Measurements from ENCODE around the gene TOP2A.

The TOP2A gene

DNA sequence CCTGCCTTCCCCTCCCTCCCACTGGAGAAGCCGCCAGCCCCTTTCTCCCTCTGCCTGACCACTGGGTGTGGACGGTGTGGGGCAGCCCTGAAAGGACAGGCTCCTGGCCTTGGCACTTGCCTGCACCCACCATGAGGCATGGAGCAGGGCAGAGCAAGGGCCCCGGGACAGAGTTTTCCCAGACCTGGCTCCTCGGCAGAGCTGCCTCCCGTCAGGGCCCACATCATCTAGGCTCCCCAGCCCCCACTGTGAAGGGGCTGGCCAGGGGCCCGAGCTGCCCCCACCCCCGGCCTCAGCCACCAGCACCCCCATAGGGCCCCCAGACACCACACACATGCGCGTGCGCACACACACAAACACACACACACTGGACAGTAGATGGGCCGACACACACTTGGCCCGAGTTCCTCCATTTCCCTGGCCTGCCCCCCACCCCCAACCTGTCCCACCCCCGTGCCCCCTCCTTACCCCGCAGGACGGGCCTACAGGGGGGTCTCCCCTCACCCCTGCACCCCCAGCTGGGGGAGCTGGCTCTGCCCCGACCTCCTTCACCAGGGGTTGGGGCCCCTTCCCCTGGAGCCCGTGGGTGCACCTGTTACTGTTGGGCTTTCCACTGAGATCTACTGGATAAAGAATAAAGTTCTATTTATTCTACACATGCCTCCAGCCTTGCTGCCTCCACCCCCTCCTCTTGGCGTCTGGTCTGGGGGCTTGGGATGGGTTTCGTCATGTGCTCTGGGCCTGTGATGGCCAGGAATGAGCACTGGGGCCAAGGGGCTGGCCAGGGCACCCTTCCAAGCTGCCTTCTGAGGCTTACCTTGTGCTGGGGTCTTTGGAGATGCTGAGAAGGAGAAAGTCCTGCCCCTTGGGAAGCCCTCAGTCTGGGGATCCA, 60.5 kb downstream of the TOP2A start:
- no peak for DNase-seq

DNA sequence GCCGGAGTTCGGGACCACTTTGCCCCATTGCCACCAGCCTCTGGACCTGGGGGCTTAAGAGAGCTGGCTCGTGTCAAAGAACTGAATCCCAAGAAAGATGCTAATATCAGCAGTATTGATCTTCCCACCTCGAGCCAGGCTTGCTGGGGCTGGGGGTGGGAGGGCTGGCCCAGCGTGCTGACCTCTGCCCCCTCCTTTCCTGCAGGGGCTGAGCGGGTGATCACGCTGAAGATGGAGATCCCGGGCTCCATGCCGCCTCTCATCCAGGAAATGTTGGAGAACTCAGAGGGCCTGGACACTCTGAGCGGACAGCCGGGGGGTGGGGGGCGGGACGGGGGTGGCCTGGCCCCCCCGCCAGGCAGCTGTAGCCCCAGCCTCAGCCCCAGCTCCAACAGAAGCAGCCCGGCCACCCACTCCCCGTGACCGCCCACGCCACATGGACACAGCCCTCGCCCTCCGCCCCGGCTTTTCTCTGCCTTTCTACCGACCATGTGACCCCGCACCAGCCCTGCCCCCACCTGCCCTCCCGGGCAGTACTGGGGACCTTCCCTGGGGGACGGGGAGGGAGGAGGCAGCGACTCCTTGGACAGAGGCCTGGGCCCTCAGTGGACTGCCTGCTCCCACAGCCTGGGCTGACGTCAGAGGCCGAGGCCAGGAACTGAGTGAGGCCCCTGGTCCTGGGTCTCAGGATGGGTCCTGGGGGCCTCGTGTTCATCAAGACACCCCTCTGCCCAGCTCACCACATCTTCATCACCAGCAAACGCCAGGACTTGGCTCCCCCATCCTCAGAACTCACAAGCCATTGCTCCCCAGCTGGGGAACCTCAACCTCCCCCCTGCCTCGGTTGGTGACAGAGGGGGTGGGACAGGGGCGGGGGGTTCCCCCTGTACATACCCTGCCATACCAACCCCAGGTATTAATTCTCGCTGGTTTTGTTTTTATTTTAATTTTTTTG, 61.6 kb downstream of the TOP2A start:
- DNase-seq, result no peak

- DNase-seq, result no peak
Measured at GRCh38 chr17:40355123-40355803, 62.4 kb downstream of the TOP2A start.

DNA sequence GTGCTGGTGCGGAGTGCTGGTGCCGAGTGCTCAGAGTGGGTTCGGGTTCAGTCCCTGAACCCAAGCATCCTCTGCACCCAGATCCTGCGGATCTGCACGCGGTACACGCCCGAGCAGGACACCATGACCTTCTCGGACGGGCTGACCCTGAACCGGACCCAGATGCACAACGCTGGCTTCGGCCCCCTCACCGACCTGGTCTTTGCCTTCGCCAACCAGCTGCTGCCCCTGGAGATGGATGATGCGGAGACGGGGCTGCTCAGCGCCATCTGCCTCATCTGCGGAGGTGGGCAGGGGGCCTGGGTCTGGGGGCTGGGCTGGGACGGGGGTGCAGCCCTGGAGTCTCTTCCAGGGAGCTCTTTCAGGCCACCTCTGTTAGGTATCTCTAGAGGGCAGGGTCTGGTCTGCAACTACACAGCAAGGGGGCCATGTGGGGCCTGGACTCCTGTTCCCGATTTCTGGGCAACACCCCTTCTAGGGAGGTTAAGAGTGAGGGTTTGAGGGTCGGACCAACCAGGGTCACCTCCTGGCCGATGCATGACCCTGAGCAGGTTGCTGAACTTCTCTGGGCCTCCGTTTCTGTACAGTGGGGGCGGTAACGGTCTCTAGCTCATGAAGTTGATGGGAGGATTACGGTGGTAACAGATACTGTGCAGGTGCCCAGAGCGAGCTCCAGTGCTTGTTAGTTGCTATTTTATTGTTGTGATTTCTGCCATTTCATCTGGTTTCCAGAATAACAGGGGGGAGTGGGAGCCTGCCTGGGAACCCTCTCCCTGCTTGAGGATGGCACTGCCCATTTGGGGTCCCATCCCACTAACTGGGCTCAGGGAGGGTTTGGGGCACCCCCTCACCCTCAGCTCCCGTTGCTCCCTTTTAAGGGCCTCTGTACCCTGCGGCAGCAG, 63.2 kb downstream of the TOP2A start:
- DNase-seq, result no peak

DNA sequence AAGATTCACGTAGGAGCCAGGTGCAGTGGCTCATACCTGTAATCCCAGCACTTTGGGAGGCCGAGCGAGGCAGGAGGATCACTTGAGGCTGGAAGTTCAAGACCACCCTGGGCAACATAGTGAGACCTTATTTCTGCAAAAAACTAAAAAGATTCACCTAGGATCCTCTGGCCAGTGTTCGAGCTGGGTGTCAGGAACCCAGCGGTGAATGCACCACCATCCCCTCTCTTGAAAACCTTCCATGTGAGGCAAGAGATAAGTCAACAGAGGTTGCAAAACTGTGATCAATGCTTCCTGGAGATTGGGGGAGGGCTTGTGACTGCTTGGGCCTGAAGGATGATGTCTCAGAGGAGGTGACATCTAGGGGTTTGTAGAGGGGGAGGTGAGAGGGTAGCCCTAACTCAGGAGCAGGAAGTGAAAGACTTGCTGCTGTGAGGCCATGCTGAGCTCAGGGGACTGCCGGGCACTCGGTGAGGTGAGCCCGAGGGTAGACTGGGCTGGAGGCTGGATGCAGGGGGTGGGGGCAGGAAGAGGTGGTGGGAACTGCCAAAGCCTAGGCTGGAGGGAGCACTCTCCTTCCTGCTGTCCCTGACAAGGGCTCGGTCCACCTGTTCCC, 64.8 kb downstream of the TOP2A start:
- no peak for DNase-seq

- no peak for DNase-seq
Measured at GRCh38 chr17:40352237-40352778, 65.4 kb downstream of the TOP2A start.

- DNase-seq, result peak; percentile 48
Measured at GRCh38 chr17:40351359-40352236, 66.1 kb downstream of the TOP2A start.

- peak; percentile 82 for DNase-seq
Measured at GRCh38 chr17:40350689-40351358, 66.9 kb downstream of the TOP2A start.

DNA sequence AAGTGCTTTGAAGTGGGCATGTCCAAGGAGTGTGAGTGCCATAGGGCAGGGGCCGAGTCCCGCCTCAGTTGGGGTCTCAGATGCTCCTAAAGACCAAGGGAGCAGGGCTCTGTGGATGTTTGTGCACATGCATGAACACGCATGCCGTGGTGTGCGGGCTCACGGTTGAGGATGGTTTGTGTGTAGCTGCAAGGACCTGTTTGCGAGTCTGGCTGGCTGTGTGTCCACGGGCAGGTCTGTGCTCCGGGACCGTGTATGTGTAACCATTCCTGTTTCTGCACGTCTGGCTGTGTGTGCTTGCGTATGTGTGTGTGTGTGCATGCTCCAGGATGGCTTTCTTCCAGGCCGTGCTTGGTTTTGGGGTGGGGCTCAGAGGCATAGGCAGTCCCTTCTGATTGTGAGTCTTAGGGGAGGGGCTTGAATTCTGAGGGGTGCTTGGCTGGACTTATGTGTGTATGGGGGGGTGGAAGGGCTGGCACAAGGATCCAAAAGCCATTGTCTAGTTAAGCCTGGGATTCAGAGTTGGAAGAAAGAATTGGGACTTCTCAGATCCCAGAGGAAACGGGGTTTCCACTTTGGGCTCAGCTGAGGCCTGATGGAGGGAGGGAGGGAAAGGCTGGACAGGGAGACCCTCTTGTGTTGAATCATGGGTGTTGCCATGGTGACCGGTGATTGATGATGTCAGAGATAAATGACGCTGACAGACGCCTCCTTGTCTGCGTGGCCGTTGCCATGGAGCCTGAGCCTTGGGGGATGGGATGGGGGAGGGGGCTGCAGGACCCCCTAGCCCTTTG, 67.6 kb downstream of the TOP2A start:
- DNase-seq, result no peak

DNA sequence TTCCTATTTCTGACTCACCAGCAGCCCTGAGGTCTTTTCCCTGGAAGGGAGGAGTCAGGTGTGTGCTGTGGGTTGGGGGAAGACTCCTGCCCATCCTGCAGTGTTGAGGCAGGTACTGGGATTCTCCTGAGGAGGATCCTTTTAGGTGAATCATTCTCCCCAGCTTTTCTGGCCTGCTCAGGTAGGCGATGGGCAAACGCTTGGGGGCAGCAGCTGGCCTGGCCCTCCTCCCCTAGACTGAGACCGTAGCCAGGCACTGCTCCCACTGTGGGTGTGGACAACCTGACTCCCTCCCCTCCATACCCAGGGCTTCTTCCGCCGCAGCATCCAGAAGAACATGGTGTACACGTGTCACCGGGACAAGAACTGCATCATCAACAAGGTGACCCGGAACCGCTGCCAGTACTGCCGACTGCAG, 68.2 kb downstream of the TOP2A start:
- DNase-seq, result no peak

- DNase-seq, result no peak
Measured at GRCh38 chr17:40348562-40349476, 68.9 kb downstream of the TOP2A start.

- DNase-seq, result no peak
Measured at GRCh38 chr17:40348136-40348504, 69.6 kb downstream of the TOP2A start.

GRCh38 chr17:40347319-40348135, 70.2 kb downstream of the TOP2A start:
- no peak for DNase-seq

DNA sequence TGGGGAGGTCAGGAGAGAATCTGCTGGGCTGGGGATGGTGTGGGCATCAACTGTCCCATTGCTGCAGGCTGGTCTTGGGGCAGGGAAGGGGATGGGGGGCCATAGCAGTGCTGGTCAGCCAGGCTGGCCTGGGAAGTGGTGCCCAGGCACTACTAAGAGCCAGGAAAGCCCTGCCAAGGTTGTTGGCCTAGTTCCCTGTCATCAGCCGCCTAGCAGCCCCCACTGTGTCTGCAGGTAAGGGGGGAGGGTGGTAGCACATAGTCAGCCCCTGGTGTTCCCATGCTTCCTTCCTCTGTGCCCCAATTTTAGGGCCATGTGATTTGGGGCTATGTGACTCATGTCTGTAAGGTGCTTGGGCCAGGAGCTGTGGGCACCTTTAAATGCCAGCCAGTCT, 70.9 kb downstream of the TOP2A start:
- no peak for DNase-seq

GRCh38 chr17:40345994-40346764, 71.5 kb downstream of the TOP2A start:
- DNase-seq, result no peak

Measured in NCI-H1417 treated with DMSO at 0.1 percent for 48 hours (cell line).